Gastroesophageal sphincter (tissue), 4 donors: ENCODE results near the gene RGS12. TPM values are rescaled to one million over a fixed set of nuclear protein-coding genes. Genes with fewer than 3 reads are reported as not detected.

Source experiments
- ATAC-seq: fragments of 150-250 bp; one replicate; pipeline ENCODE4 v1.9.1; 2016; ENCODE audit warnings: mild to moderate bottlenecking, moderate library complexity
- H3K27ac ChIP-seq, 4 donors: fragments of 200-600 bp; sonication (generic) in 3 of 4; 1 replicate in 3 of 4; 2 replicates in 1 of 4; pipeline ENCODE4 v1.5.1; 2016 to 2019
- H3K27me3 ChIP-seq: fragments of 200-600 bp; sonication (generic); one replicate; pipeline ENCODE4 v1.5.1; 2019
- H3K36me3 ChIP-seq, 2 donors: fragments of 200-600 bp; sonication (generic); one replicate each; pipeline ENCODE4 v1.5.1; 2019; ENCODE audit warnings: control low read depth in 1 of 2
- H3K4me1 ChIP-seq, 3 donors: fragments of 200-600 bp; sonication (generic); 1 replicate in 2 of 3; 2 replicates in 1 of 3; pipeline ENCODE4 v1.5.1; 2016 to 2019; ENCODE audit warnings: control low read depth in 2 of 3
- H3K4me3 ChIP-seq, 2 donors: fragments of 200-600 bp; sonication (generic); one replicate each; pipeline ENCODE4 v1.5.1; 2019; ENCODE audit warnings: mild to moderate bottlenecking in 1 of 2, moderate library complexity in 1 of 2
- H3K9me3 ChIP-seq, 3 donors: fragments of 200-600 bp; sonication (generic); one replicate each; pipeline ENCODE4 v1.5.1; 2017 to 2019; ENCODE audit warnings: control low read depth in 2 of 3
- EP300 ChIP-seq: sonication (generic); formaldehyde crosslinking; IDR thresholded peaks from one replicate; pipeline ENCODE4 v1.6.1; 2017; ENCODE audit warnings: antibody characterized with exemption, mild to moderate bottlenecking
- POLR2A ChIP-seq, 2 donors: fragments of 450-650 bp; IDR thresholded peaks; one replicate each; pipeline ENCODE4 v1.6.1; 2017; ENCODE audit warnings: antibody characterized with exemption in 2 of 2, mild to moderate bottlenecking in 2 of 2, moderate library complexity in 1 of 2
- POLR2AphosphoS5 ChIP-seq: sonication (generic); formaldehyde crosslinking; IDR thresholded peaks from one replicate; pipeline ENCODE4 v1.6.1; 2017; ENCODE audit warnings: antibody characterized with exemption
- WGBS, 2 donors: methylation state at CpG; one replicate each; pipeline ENCODE4 v1.1.5; 2018; ENCODE audit warnings: low coverage in 1 of 2; 5-methylcytosine and 5-hydroxymethylcytosine counted together
- total RNA-seq, 4 donors: library from RNA; depleted of rRNA; stranded (reverse); fragments of >200 nt; gene quantifications; one replicate each; pipeline ENCODE4 v1.1.0, GENCODE V29; 2016
- TF ChIP-seq, protein P1 (sequence below), 4 experiments: fragments of 200-600 bp in 2 of 4; fragments of 450-650 bp in 2 of 4; sonication (generic) in 1 of 4; IDR thresholded peaks; one replicate each; pipeline ENCODE4 v1.5.1; 2017 to 2019; ENCODE audit warnings: antibody characterized with exemption in 4 of 4, mild to moderate bottlenecking in 2 of 4, moderate library complexity in 2 of 4

RGS12 gene
- total RNA-seq, 4 donors from 2014 or later, result 24.1 to 32.7 (median 29.1) TPM

DNA sequence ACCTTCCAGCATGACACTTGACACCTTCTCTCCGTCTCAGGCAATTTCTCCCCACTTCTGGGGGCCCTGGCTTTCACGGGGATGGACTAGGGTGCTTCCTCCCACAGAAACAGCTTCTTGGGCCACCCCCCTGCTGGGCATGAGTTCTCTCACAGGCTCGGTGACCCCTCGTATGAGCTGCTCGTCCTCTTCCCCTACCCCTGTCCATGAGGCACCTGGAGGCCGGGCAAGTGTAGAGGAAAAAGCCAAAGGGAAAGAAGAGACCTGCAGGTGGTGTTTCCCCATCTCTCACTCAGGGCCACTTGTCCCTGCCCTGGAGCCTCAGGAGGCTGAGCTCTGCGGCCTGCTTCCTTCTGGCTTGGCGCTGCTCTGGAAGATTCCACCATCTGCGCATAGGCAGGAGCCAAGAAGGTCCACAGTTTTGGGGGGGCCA lies 1.9 kb upstream of the RGS12 start:
- Histone ChIP-seq H3K9me3 (no peaks in the 10 kb centered on the region), H3K27ac (peak overlapping the region in 2 of 4 donors; percentile 97 to 99), H3K36me3 (no peaks in the 10 kb centered on the region), H3K27me3 (peaks cover under 1% of the 10 kb centered on the region), H3K4me1 (peaks cover 0 to 65% (median 5%) of the 10 kb centered on the region in 3 donors), H3K4me3 (no peak overlapping the region)
- no peak for ATAC-seq
- 97% methylated on average over 5 of the region's 9 CpGs; no CpG with 5 or more reads in 1 of the 2 donors for WGBS, 2 donors
- TF ChIP-seq EP300 (no peak), POLR2A (IDR thresholded peaks at IDR 0.05) (no peak), POLR2AphosphoS5 (no peak)
- TF ChIP-seq, protein P1, sequence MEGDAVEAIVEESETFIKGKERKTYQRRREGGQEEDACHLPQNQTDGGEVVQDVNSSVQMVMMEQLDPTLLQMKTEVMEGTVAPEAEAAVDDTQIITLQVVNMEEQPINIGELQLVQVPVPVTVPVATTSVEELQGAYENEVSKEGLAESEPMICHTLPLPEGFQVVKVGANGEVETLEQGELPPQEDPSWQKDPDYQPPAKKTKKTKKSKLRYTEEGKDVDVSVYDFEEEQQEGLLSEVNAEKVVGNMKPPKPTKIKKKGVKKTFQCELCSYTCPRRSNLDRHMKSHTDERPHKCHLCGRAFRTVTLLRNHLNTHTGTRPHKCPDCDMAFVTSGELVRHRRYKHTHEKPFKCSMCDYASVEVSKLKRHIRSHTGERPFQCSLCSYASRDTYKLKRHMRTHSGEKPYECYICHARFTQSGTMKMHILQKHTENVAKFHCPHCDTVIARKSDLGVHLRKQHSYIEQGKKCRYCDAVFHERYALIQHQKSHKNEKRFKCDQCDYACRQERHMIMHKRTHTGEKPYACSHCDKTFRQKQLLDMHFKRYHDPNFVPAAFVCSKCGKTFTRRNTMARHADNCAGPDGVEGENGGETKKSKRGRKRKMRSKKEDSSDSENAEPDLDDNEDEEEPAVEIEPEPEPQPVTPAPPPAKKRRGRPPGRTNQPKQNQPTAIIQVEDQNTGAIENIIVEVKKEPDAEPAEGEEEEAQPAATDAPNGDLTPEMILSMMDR (IDR thresholded peaks at IDR 0.05), result no peak

DNA sequence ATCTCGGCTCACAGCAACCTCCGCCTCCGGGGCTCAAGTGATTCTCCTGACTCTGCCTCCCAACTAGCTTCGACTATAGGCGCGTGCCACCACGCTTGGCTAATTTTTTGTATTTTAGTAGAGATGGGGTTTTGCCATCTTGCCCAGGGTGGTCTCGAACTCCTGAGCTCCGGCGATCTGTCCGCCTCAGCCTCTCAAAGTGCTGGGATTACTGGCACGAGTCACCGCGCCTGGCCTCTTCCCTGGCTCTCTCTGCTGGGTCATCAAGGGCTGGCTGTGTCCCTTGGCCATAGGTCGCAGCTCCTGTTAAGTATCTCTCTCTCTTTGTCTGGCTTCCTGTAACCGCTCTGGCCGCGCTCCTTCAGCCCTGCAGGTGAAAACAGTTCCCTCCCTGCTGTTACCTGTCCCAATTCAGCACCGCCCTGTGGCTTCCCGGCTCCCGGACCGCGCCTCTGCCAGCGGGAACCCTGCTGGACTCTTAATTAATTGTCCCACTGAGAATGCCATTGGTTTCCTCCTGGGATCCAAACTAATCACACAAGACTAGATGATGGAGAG lies 1.3 kb upstream of the RGS12 start:
- H3K27ac ChIP-seq, result peak overlapping the region; percentile 97 to 99 (median 98)
- H3K27me3 ChIP-seq, result no peaks in the 10 kb centered on the region
- H3K36me3 ChIP-seq, result no peaks in the 10 kb centered on the region
- no peak for TF ChIP-seq POLR2AphosphoS5
- TF ChIP-seq, protein P1 (IDR thresholded peaks at IDR 0.05), result peak in 1 of 4 experiments; percentile 6
- peak overlapping the region; percentile 95 to 96 for H3K4me3 ChIP-seq
- peaks cover 0 to under 1% (median 0%) of the 10 kb centered on the region in 3 donors for H3K9me3 ChIP-seq
- H3K4me1 ChIP-seq, result peaks cover 0 to 59% (median 5%) of the 10 kb centered on the region in 3 donors
- WGBS, 2 donors, result 58 to 80% methylated on average over 1 to 9 of the region's 24 CpGs
- no peak for ATAC-seq

GRCh38 chr4:3291969-3292570 lies 751 bp upstream of the RGS12 start:
- Histone ChIP-seq H3K27me3 (no peaks in the 10 kb centered on the region), H3K36me3 (no peaks in the 10 kb centered on the region), H3K27ac (peak overlapping the region; percentile 97 to 99 (median 98)), H3K4me3 (peak overlapping the region; percentile 95 to 96), H3K9me3 (peaks cover 0 to 6% (median 0%) of the 10 kb centered on the region in 3 donors), H3K4me1 (peaks cover 0 to 54% (median 5%) of the 10 kb centered on the region in 3 donors)
- ATAC-seq, result peak; percentile 61
- TF ChIP-seq, protein P1 (IDR thresholded peaks at IDR 0.05), result no peak
- TF ChIP-seq POLR2AphosphoS5, result no peak
- TF ChIP-seq EP300, result no peak
- TF ChIP-seq POLR2A (IDR thresholded peaks at IDR 0.05), result no peak
- 0 to 1% methylated on average over 4 to 20 of the region's 60 CpGs for WGBS, 2 donors

DNA sequence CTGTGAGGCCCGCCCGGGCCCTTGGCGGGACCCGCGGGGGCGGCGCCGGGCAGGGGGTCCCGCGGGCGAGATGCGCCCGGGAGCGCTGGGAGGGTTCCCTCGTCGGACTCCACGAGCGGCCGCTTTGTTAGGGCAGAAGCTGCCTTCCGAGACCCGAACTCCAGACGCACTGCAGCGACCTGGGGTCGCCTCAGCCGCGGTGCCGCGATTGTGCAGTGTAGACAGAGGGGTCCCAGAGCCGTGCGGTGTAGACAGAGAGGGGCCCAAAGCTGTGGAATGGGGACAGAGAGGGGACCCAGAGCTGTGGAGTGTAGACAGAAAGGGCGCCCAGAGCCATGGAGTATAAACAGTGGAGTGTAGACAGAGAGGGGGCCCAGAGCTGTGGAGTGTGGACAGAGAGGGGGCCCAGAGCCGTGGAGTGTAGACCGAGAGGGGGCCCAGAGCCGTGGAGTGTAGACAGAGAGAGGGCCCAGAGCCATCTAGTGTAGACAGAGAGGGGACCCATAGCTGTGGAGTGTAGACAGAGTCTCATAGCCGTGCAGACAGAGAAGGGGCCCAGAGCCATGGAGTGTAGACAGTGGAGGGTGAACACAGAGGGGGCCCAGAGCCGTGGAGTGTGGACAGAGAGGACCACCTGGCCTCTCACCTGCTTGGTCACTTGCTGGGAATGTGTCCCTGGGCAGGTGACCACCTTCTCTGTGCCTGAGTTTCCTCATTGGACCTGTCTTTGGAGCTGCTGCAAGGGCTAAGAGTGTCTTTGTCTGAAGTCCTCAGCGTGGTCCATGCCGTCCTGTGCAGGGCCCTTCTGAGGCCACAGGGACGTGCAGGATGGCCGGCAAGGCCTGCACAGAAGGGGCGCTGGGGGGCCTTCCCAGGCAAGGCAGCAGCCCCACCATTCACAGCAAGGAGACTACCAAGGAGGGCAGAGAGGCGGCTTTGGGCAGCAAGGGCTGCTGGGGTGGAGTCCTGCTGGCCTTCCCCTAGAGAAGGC lies 875 bp downstream of the RGS12 start:
- no peak for TF ChIP-seq POLR2A (IDR thresholded peaks at IDR 0.05)
- TF ChIP-seq POLR2AphosphoS5, result no peak
- TF ChIP-seq EP300, result no peak
- TF ChIP-seq, protein P1 (IDR thresholded peaks at IDR 0.05), result no peak
- H3K9me3 ChIP-seq, result peaks cover 0 to 15% (median 0%) of the 10 kb centered on the region in 3 donors
- H3K4me1 ChIP-seq, result peaks cover 0 to 39% (median 5%) of the 10 kb centered on the region in 3 donors
- peak overlapping the region; percentile 42 to 96 for H3K4me3 ChIP-seq
- no peaks in the 10 kb centered on the region for H3K27me3 ChIP-seq
- ATAC-seq, result no peak
- H3K36me3 ChIP-seq, result peaks cover 0 to 7% of the 10 kb centered on the region in 2 donors
- 16 to 28% methylated on average over 7 of the region's 42 CpGs for WGBS, 2 donors
- H3K27ac ChIP-seq, result peak overlapping the region; percentile 32 to 99 (median 97)
